Measurements from ENCODE around the gene SCYL2. TPM values are rescaled to one million over a fixed set of nuclear protein-coding genes. Genes with fewer than 3 reads are reported as not detected.

The SCYL2 gene
- total RNA-seq, 2 experiments from 2014 or later, result 33.6 to 38.7 TPM

DNA sequence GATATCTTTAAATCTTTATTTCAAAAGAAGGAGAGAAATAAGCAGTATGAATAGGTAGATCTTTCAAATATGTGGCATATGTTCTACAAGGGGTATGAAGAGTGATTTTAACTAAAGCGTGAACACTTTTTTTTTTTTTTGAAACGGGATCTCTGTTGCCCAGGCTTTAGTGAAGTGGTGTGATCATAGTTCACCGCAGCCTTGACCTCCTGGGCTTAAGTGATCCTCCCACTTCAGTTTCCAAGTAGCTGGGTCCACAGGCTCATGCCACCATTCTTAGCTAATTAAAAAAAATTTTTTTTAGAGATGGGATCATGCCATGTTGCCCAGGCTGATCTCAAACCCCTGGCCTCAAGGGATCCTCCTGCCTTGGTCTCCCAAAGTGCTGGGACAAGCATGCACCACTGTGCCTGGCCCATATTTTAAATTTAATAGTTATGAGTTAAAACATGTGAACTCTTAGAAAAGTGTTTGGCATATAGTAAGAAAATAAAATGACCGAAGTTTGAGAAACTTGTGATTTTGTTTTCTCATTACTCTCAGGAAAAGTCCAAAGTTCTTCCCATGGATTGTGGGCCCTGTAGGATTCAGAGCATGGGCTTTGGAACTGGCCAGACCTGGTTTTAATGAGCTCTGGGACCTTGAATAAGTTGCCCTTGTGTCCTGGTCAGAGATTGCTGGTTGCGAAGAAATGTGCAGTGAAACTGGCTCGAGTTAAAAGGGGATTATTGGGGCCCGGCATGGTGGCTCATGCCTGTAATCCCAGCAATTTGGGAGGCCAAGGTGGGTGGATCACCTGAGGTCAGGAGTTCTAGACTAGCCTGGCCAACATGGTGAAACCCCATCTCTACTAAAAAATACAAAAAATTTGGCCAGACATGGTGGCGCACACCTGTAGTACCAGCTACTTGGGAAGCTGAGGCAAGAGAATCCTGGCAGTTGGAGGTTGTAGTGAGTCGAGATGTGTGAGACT, 116.9 kb downstream of the SCYL2 start:
- DNase-seq, result no peak
- H3K36me3 Mint-ChIP-seq (ENCODE audit: low read depth), result no peaks in the 10 kb centered on the region
- no peaks in the 10 kb centered on the region for H3K9me3 Mint-ChIP-seq (ENCODE audit: insufficient read depth)
- H3K27ac Mint-ChIP-seq, result no peak overlapping the region
- POLR2A ChIA-PET, result interaction anchor here (0.6 kb wide), 1 partner anchor 55 kb away, joined by 3 read pairs; no protein-coding TSS in a partner anchor
- no peak overlapping the region for H3K4me3 Mint-ChIP-seq
- H3K4me1 Mint-ChIP-seq (ENCODE audit: low read depth), result no peaks in the 10 kb centered on the region
- ATAC-seq, result no peak
- CTCF ChIA-PET, result no interaction called here
- H3K27me3 Mint-ChIP-seq (ENCODE audit: low read depth), result peaks cover 4% of the 10 kb centered on the region

DNA sequence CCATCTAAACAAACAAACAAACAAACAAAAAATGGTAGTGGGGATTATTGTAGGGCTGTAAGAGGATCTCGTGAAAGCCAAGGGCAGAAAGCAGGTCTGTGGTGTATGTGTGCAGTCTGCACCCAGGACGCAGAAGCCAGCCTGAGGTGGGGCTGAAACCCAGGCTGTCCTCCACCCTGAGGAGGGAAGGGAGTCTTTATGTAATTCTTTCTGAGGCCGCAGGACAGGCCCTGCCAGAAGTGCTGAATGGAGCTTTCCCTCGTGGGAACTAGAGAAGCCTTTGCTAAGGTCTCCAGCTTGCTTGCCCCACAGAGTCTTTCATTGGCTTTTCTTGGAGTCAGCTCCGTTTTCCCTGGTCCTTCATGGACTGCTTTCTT, 117.6 kb downstream of the SCYL2 start:
- Mint-ChIP-seq H3K4me3 (no peak overlapping the region), H3K27ac (no peak overlapping the region), H3K36me3 (ENCODE audit: low read depth) (no peaks in the 10 kb centered on the region), H3K9me3 (ENCODE audit: insufficient read depth) (no peaks in the 10 kb centered on the region), H3K27me3 (ENCODE audit: low read depth) (peaks cover 4% of the 10 kb centered on the region), H3K4me1 (ENCODE audit: low read depth) (no peaks in the 10 kb centered on the region)
- POLR2A ChIA-PET, result interaction anchor here (0.6 kb wide), 1 partner anchor 56 kb away, joined by 3 read pairs; no protein-coding TSS in a partner anchor
- no peak for DNase-seq
- CTCF ChIA-PET, result no interaction called here
- no peak for ATAC-seq

DNA sequence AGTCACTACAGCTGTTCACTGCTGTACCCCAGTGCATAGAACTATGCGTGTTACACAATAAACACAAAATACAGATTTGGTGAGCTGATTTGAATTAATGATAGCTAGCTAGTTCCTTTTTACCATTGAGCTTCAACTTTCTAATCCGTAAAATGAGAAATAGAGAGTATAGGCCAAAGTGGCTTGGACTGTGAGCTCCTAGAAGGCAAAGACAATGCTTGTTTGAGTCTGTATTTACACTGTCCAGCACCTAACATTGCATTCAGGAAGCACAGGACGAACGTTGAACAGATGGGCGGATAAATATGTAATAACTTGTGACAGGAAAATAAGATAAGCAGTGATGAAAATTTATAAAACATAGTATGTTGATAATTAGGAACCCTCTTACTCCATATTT, 121.4 kb downstream of the SCYL2 start:
- Mint-ChIP-seq H3K9me3 (ENCODE audit: insufficient read depth) (no peaks in the 10 kb centered on the region), H3K4me1 (ENCODE audit: low read depth) (no peaks in the 10 kb centered on the region), H3K27ac (no peak overlapping the region), H3K27me3 (ENCODE audit: low read depth) (peaks cover 6% of the 10 kb centered on the region), H3K4me3 (no peak overlapping the region), H3K36me3 (ENCODE audit: low read depth) (no peaks in the 10 kb centered on the region)
- DNase-seq (no peak), ATAC-seq (no peak)
- POLR2A ChIA-PET, result no interaction called here
- CTCF ChIA-PET, result interaction anchor here (0.9 to 1.9 kb wide), 2 partner anchors 15 to 16 kb away, joined by 3 to 4 read pairs; no protein-coding TSS in a partner anchor

Other genes starting within 250 kb of the SCYL2 start
- 10 to 100 TPM; 17.8 to 20.5 TPM for gene BLTP3B, start 124.3 kb upstream of the SCYL2 start, total RNA-seq
- 10 to 100 TPM; 29.5 to 34.8 TPM for gene ACTR6, start 66.4 kb upstream of the SCYL2 start, total RNA-seq
- gene DEPDC4, start 98 bp upstream of the SCYL2 start, total RNA-seq, result 1 to 10 TPM; 1.6 to 2.8 TPM
- gene SLC17A8, start 89.9 kb downstream of the SCYL2 start, total RNA-seq, result not detected
- not detected for gene NR1H4, start 206.7 kb downstream of the SCYL2 start, total RNA-seq

Data from activated CD8-positive, alpha-beta T cell treated with anti-CD3 and anti-CD28 coated beads, Interleukin-2, amount 10 ng/mL, durations not matched to agents 7 days and 5 days (primary cell).